Glomerular visceral epithelial cell (primary cell): Measurements from ENCODE around the gene IQCH.
"Not testable (repeated sequence)": the region's sequence is repeated elsewhere in the genome, so short reads cannot be mapped to it uniquely, and the experiment has no call there.

Experiments
- DNase-seq: peaks from one replicate; pipeline ENCODE4 v3.0.0-alpha.2; 2016; ENCODE audit errors: extremely low spot score

IQCH gene

GRCh38 chr15:67436351-67437250, 182.0 kb downstream of the IQCH start:
- not testable (repeated sequence) for DNase-seq

GRCh38 chr15:67444100-67444499, 189.5 kb downstream of the IQCH start:
- no peak for DNase-seq

GRCh38 chr15:67446449-67446848, 191.9 kb downstream of the IQCH start:
- DNase-seq: no peak

- not testable (repeated sequence) for DNase-seq
These were observed 193.8 kb downstream of the IQCH start for GRCh38 chr15:67448372-67448771.

DNA sequence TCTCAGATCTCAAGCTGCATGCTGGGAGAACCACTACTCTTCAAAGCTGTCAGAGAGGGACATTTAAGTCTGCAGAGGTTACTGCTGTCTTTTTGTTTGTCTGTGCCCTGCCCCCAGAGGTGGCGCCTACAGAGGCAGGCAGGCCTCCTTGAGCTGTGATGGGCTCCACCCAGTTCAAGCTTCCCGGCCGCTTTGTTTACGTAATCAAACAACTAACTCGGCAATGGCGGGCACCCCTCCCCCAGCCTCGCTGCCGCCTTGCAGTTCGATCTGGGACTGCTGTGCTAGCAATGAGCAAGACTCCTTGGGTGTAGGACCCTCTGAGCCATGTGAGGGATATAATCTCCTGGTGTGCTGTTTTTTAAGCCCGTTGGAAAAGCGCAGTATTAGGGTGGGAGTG, 199.1 kb downstream of the IQCH start:
- DNase-seq: not testable (repeated sequence)

GRCh38 chr15:67456677-67457529, 202.3 kb downstream of the IQCH start:
- peak; percentile 67 for DNase-seq

GRCh38 chr15:67458331-67459029, 203.9 kb downstream of the IQCH start:
- no peak for DNase-seq

- DNase-seq: no peak
These were observed 205.9 kb downstream of the IQCH start for GRCh38 chr15:67460521-67460920.

- no peak for DNase-seq
These were observed 207.1 kb downstream of the IQCH start for GRCh38 chr15:67461735-67462134.

DNA sequence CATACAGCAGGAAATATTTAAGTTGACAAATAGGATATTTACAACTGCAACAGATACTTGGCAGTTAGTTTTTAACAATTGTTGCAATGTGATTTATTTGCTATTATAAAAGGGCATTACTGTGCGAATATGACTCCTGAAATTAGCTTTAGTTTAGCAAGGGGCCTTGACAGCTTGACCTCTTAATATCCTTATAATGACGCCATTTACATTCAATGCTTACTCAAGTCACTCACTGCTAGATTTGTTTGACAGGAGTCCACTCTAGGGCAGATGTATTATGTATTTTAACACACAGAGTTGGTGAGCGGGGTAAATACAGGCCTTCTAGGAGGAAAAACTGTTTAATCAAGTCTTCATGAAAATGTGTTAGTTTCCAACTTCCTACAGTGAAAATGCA, 208.3 kb downstream of the IQCH start:
- DNase-seq: no peak

- DNase-seq: no peak
These were observed 208.9 kb downstream of the IQCH start for GRCh38 chr15:67463488-67463887.

- DNase-seq: no peak
These were observed 210.8 kb downstream of the IQCH start for GRCh38 chr15:67465196-67465952.

- no peak for DNase-seq
These were observed 213.8 kb downstream of the IQCH start for GRCh38 chr15:67468416-67468815.

DNA sequence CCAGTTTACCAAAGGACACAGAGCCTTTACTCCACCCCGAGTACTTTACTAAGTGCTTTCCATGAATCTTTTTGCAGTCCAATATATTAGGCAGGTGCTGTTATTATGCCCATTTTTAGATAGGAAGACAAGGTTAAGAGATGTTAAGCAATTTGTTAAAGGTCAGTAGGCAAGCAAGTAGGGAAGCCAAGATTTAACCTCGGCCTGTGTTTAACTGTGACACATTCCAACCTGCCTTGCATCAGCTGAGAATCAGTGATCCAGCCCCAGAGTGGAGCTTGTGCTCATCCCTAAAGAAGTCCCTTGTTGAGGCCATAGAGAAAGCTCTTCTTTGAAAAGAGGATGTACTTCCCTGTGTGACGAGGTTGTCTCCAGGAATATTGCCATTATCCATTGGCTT, 215.1 kb downstream of the IQCH start:
- no peak for DNase-seq

DNA sequence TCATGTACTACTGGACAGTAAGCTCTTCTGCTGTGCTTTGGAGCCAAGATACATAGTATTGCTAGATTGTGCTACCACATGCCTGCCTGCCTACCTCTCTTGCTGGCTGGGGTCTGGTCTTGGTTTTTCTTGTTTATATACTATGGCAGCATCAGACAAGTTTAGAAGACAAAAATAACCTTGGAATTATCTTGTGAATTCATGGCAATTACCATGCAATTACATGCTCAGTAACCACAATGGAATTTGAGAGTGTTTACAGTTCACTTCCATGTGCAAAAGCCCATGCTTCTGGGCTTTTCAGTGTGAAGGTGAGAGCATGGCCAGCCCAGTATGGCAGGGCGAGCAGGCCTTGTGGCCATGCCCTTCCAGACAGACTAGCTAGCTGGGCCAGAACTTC, 218.4 kb downstream of the IQCH start:
- DNase-seq: no peak

- DNase-seq: no peak
These were observed 220.0 kb downstream of the IQCH start for GRCh38 chr15:67474405-67475110.

GRCh38 chr15:67479781-67480505, 225.4 kb downstream of the IQCH start:
- DNase-seq: no peak

GRCh38 chr15:67480741-67481140, 226.2 kb downstream of the IQCH start:
- no peak for DNase-seq

- DNase-seq: no peak
These were observed 227.1 kb downstream of the IQCH start for GRCh38 chr15:67481680-67482079.

- DNase-seq: no peak
These were observed 241.0 kb downstream of the IQCH start for GRCh38 chr15:67495585-67495984.
